IgD-negative memory B cell (primary cell): Measurements from ENCODE around the gene MAK. TPM values are rescaled to one million over a fixed set of nuclear protein-coding genes. Genes with fewer than 3 reads are reported as not detected.
A peak's percentile ranks its signal among the peaks of the same experiment; 100 is the strongest.
"Not testable (repeated sequence)": the region's sequence is repeated elsewhere in the genome, so short reads cannot be mapped to it uniquely, and the experiment has no call there.

Experiments
- H3K27ac Mint-ChIP-seq, 3 donors: one replicate each; pipeline ENCODE4 v1.8.0; 2020 to 2022; ENCODE audit warnings: mild to moderate bottlenecking in 3 of 3, mixed read lengths in 3 of 3, moderate library complexity in 1 of 3
- H3K27me3 Mint-ChIP-seq: one replicate; pipeline ENCODE4 v1.8.0; 2021; ENCODE audit warnings: mixed read lengths
- H3K36me3 Mint-ChIP-seq: one replicate; pipeline ENCODE4 v1.8.0; 2020; ENCODE audit warnings: mild to moderate bottlenecking, mixed read lengths
- H3K4me1 Mint-ChIP-seq, 3 donors: one replicate each; pipeline ENCODE4 v1.8.0; 2020 to 2022; ENCODE audit warnings: mixed read lengths in 3 of 3, mild to moderate bottlenecking in 1 of 3
- H3K4me3 Mint-ChIP-seq, 4 donors: one replicate each; pipeline ENCODE4 v1.8.0; 2020 to 2022; ENCODE audit warnings: mild to moderate bottlenecking in 4 of 4, mixed read lengths in 4 of 4, moderate library complexity in 3 of 4
- H3K9me3 Mint-ChIP-seq, 3 donors: one replicate each; pipeline ENCODE4 v1.8.0; 2020 to 2021; ENCODE audit warnings: mixed read lengths in 3 of 3, mild to moderate bottlenecking in 1 of 3
- polyA plus RNA-seq: library from polyadenylated mRNA; unstranded; fragments of 300-500 nt; fragmentation: Illumina TruSeq; gene quantifications from one replicate; pipeline ENCODE4 v1.2.3, GENCODE V29; 2021

Gene MAK
- polyA plus RNA-seq, 1 donor from 2014 or later, result 0.18 TPM

- Mint-ChIP-seq H3K9me3 (peaks cover 0 to 6% (median 3%) of the 10 kb centered on the region in 3 donors), H3K4me1 (peaks cover 9 to 22% (median 17%) of the 10 kb centered on the region in 3 donors), H3K27me3 (peaks cover 38% of the 10 kb centered on the region), H3K27ac (peak overlapping the region; percentile 39 to 94 (median 89)), H3K36me3 (no peaks in the 10 kb centered on the region), H3K4me3 (peak overlapping the region; percentile 88 to 93 (median 90))
These were observed 1.2 kb downstream of the MAK start for GRCh38 chr6:10837009-10837621.

- Mint-ChIP-seq H3K9me3 (peaks cover 0 to 4% (median 3%) of the 10 kb centered on the region in 3 donors), H3K4me1 (peaks cover 9 to 22% (median 17%) of the 10 kb centered on the region in 3 donors), H3K27me3 (peaks cover 38% of the 10 kb centered on the region), H3K36me3 (no peaks in the 10 kb centered on the region), H3K4me3 (no peak overlapping the region), H3K27ac (no peak overlapping the region)
These were observed 3.5 kb downstream of the MAK start for GRCh38 chr6:10834823-10835222.

GRCh38 chr6:10831609-10832008 lies 6.7 kb downstream of the MAK start:
- Mint-ChIP-seq H3K27ac (no peak overlapping the region), H3K4me3 (no peak overlapping the region), H3K27me3 (peaks cover 23% of the 10 kb centered on the region), H3K9me3 (peaks cover 0 to 4% (median 3%) of the 10 kb centered on the region in 3 donors), H3K4me1 (no peaks in the 10 kb centered on the region), H3K36me3 (no peaks in the 10 kb centered on the region)

GRCh38 chr6:10824819-10825218 lies 13.5 kb downstream of the MAK start:
- Mint-ChIP-seq H3K9me3 (peaks cover 0 to 4% (median 0%) of the 10 kb centered on the region in 3 donors), H3K4me1 (no peaks in the 10 kb centered on the region), H3K36me3 (no peaks in the 10 kb centered on the region), H3K4me3 (no peak overlapping the region), H3K27me3 (no peaks in the 10 kb centered on the region), H3K27ac (no peak overlapping the region)

- H3K9me3 Mint-ChIP-seq, result peaks cover 0 to 4% (median 0%) of the 10 kb centered on the region in 3 donors
These were observed 14.0 kb downstream of the MAK start for GRCh38 chr6:10824297-10824696.

GRCh38 chr6:10814176-10814575 lies 24.2 kb downstream of the MAK start:
- not testable (repeated sequence) for H3K27me3 Mint-ChIP-seq, H3K4me1 Mint-ChIP-seq, H3K9me3 Mint-ChIP-seq, H3K36me3 Mint-ChIP-seq, H3K4me3 Mint-ChIP-seq
- peak overlapping the region in 1 of 3 donors; percentile 43 for H3K27ac Mint-ChIP-seq

More at GRCh38 chr6:10824297-10824696, 14.0 kb downstream of the MAK start:
- Mint-ChIP-seq H3K4me1 (no peaks in the 10 kb centered on the region), H3K27ac (no peak overlapping the region), H3K36me3 (no peaks in the 10 kb centered on the region), H3K27me3 (no peaks in the 10 kb centered on the region), H3K4me3 (no peak overlapping the region)

- Mint-ChIP-seq H3K4me1 (no peaks in the 10 kb centered on the region), H3K9me3 (no peaks in the 10 kb centered on the region), H3K27me3 (no peaks in the 10 kb centered on the region), H3K4me3 (no peak overlapping the region), H3K36me3 (no peaks in the 10 kb centered on the region), H3K27ac (no peak overlapping the region)
These were observed 29.2 kb downstream of the MAK start for GRCh38 chr6:10809098-10809497.

GRCh38 chr6:10808376-10808775 lies 30.0 kb downstream of the MAK start:
- Mint-ChIP-seq H3K27me3 (no peaks in the 10 kb centered on the region), H3K36me3 (no peaks in the 10 kb centered on the region), H3K4me1 (no peaks in the 10 kb centered on the region), H3K9me3 (no peaks in the 10 kb centered on the region), H3K27ac (peak overlapping the region in 1 of 3 donors; percentile 47), H3K4me3 (no peak overlapping the region)

GRCh38 chr6:10801224-10801848 lies 37.0 kb downstream of the MAK start:
- Mint-ChIP-seq H3K27me3 (no peaks in the 10 kb centered on the region), H3K4me3 (no peak overlapping the region), H3K4me1 (no peaks in the 10 kb centered on the region), H3K36me3 (no peaks in the 10 kb centered on the region), H3K9me3 (no peaks in the 10 kb centered on the region), H3K27ac (no peak overlapping the region)

- no peak overlapping the region for H3K27ac Mint-ChIP-seq
- no peaks in the 10 kb centered on the region for H3K4me1 Mint-ChIP-seq
- no peaks in the 10 kb centered on the region for H3K27me3 Mint-ChIP-seq
- H3K4me3 Mint-ChIP-seq, result no peak overlapping the region
- H3K36me3 Mint-ChIP-seq, result no peaks in the 10 kb centered on the region
- H3K9me3 Mint-ChIP-seq, result no peaks in the 10 kb centered on the region
These were observed 37.5 kb downstream of the MAK start for GRCh38 chr6:10800810-10801209.

- no peak overlapping the region for H3K4me3 Mint-ChIP-seq
- no peaks in the 10 kb centered on the region for H3K9me3 Mint-ChIP-seq
- H3K27me3 Mint-ChIP-seq, result no peaks in the 10 kb centered on the region
- H3K36me3 Mint-ChIP-seq, result peaks cover 8% of the 10 kb centered on the region
- peak overlapping the region in 1 of 3 donors; percentile 18 for H3K27ac Mint-ChIP-seq
- H3K4me1 Mint-ChIP-seq, result no peaks in the 10 kb centered on the region
These were observed 44.1 kb downstream of the MAK start for GRCh38 chr6:10794239-10794638.

GRCh38 chr6:10793695-10794094 lies 44.6 kb downstream of the MAK start:
- H3K4me3 Mint-ChIP-seq, result no peak overlapping the region
- H3K27me3 Mint-ChIP-seq, result no peaks in the 10 kb centered on the region
- H3K9me3 Mint-ChIP-seq, result no peaks in the 10 kb centered on the region
- H3K27ac Mint-ChIP-seq, result peak overlapping the region in 1 of 3 donors; percentile 34
- H3K36me3 Mint-ChIP-seq, result peaks cover 8% of the 10 kb centered on the region
- no peaks in the 10 kb centered on the region for H3K4me1 Mint-ChIP-seq

GRCh38 chr6:10793035-10793434 lies 45.3 kb downstream of the MAK start:
- Mint-ChIP-seq H3K27me3 (no peaks in the 10 kb centered on the region), H3K36me3 (peaks cover 8% of the 10 kb centered on the region), H3K4me1 (no peaks in the 10 kb centered on the region), H3K4me3 (no peak overlapping the region), H3K9me3 (no peaks in the 10 kb centered on the region), H3K27ac (no peak overlapping the region)

GRCh38 chr6:10792101-10792500 lies 46.2 kb downstream of the MAK start:
- no peaks in the 10 kb centered on the region for H3K9me3 Mint-ChIP-seq
- no peak overlapping the region for H3K4me3 Mint-ChIP-seq
- no peaks in the 10 kb centered on the region for H3K27me3 Mint-ChIP-seq
- peaks cover 9% of the 10 kb centered on the region for H3K36me3 Mint-ChIP-seq
- no peaks in the 10 kb centered on the region for H3K4me1 Mint-ChIP-seq
- no peak overlapping the region for H3K27ac Mint-ChIP-seq

- no peaks in the 10 kb centered on the region for H3K4me1 Mint-ChIP-seq
- no peaks in the 10 kb centered on the region for H3K9me3 Mint-ChIP-seq
- peaks cover 9% of the 10 kb centered on the region for H3K36me3 Mint-ChIP-seq
- peak overlapping the region in 1 of 3 donors; percentile 2 for H3K27ac Mint-ChIP-seq
- H3K4me3 Mint-ChIP-seq, result no peak overlapping the region
- H3K27me3 Mint-ChIP-seq, result no peaks in the 10 kb centered on the region
These were observed 46.7 kb downstream of the MAK start for GRCh38 chr6:10791673-10792072.

- Mint-ChIP-seq H3K36me3 (peaks cover 13% of the 10 kb centered on the region), H3K9me3 (no peaks in the 10 kb centered on the region), H3K4me3 (no peak overlapping the region), H3K27me3 (no peaks in the 10 kb centered on the region), H3K27ac (no peak overlapping the region), H3K4me1 (peaks cover 0 to 3% (median 0%) of the 10 kb centered on the region in 3 donors)
These were observed 59.3 kb downstream of the MAK start for GRCh38 chr6:10779076-10779475.
